ENCODE data around the gene NR1I3. TPM values are rescaled to one million over a fixed set of nuclear protein-coding genes. Genes with fewer than 3 reads are reported as not detected.

Gene NR1I3
- total and polyA plus RNA-seq, 2 of the 13 experiments (the other 11 are each of a cell fraction or from before 2014, with no cell fraction given): 0.62 to 0.95 TPM

- TF ChIP-seq REST (IDR thresholded peaks at IDR 0.05; ENCODE audit: borderline replicate concordance in 1 of 2, low read depth in 1 of 2, low read length in 2 of 2) (no peak), ZNF782 (CRISPR knock-in tag; IDR thresholded peaks at IDR 0.05; ENCODE audit: borderline replicate concordance) (no peak), ZNF629 (CRISPR knock-in tag; conservative IDR thresholded peaks at IDR 0.05) (0 out of 2 replicates have a peak, but pooled peaks have one; percentile 25), NCOR1 (IDR thresholded peaks at IDR 0.05; ENCODE audit: borderline replicate concordance, low read length) (no peak), STAG1 (CRISPR knock-in tag; IDR thresholded peaks at IDR 0.05) (peak; percentile 91), ZNF44 (CRISPR knock-in tag; IDR thresholded peaks at IDR 0.05) (no peak), ZFP36 (IDR thresholded peaks at IDR 0.05; ENCODE audit: borderline replicate concordance, low read depth, low read length, partially characterized antibody) (no peak), MTA3 (CRISPR knock-in tag; IDR thresholded peaks at IDR 0.05) (no peak), HOXA7 (CRISPR knock-in tag; IDR thresholded peaks at IDR 0.05) (no peak), BRCA1 (CRISPR knock-in tag; IDR thresholded peaks at IDR 0.05) (no peak), CENPX (CRISPR knock-in tag; IDR thresholded peaks at IDR 0.05) (no peak), ZSCAN9 (CRISPR knock-in tag; IDR thresholded peaks at IDR 0.05; ENCODE audit: borderline replicate concordance) (no peak), ARNT (IDR thresholded peaks at IDR 0.05) (no peak), NCOA1 (CRISPR knock-in tag; IDR thresholded peaks at IDR 0.05) (no peak)
- TF ChIP-seq, protein P1, sequence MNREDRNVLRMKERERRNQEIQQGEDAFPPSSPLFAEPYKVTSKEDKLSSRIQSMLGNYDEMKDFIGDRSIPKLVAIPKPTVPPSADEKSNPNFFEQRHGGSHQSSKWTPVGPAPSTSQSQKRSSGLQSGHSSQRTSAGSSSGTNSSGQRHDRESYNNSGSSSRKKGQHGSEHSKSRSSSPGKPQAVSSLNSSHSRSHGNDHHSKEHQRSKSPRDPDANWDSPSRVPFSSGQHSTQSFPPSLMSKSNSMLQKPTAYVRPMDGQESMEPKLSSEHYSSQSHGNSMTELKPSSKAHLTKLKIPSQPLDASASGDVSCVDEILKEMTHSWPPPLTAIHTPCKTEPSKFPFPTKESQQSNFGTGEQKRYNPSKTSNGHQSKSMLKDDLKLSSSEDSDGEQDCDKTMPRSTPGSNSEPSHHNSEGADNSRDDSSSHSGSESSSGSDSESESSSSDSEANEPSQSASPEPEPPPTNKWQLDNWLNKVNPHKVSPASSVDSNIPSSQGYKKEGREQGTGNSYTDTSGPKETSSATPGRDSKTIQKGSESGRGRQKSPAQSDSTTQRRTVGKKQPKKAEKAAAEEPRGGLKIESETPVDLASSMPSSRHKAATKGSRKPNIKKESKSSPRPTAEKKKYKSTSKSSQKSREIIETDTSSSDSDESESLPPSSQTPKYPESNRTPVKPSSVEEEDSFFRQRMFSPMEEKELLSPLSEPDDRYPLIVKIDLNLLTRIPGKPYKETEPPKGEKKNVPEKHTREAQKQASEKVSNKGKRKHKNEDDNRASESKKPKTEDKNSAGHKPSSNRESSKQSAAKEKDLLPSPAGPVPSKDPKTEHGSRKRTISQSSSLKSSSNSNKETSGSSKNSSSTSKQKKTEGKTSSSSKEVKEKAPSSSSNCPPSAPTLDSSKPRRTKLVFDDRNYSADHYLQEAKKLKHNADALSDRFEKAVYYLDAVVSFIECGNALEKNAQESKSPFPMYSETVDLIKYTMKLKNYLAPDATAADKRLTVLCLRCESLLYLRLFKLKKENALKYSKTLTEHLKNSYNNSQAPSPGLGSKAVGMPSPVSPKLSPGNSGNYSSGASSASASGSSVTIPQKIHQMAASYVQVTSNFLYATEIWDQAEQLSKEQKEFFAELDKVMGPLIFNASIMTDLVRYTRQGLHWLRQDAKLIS (CRISPR knock-in tag; IDR thresholded peaks at IDR 0.05): no peak
- TF ChIP-seq, protein P2, sequence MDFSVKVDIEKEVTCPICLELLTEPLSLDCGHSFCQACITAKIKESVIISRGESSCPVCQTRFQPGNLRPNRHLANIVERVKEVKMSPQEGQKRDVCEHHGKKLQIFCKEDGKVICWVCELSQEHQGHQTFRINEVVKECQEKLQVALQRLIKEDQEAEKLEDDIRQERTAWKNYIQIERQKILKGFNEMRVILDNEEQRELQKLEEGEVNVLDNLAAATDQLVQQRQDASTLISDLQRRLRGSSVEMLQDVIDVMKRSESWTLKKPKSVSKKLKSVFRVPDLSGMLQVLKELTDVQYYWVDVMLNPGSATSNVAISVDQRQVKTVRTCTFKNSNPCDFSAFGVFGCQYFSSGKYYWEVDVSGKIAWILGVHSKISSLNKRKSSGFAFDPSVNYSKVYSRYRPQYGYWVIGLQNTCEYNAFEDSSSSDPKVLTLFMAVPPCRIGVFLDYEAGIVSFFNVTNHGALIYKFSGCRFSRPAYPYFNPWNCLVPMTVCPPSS (IDR thresholded peaks at IDR 0.05): no peak
- TF ChIP-seq, protein P3, sequence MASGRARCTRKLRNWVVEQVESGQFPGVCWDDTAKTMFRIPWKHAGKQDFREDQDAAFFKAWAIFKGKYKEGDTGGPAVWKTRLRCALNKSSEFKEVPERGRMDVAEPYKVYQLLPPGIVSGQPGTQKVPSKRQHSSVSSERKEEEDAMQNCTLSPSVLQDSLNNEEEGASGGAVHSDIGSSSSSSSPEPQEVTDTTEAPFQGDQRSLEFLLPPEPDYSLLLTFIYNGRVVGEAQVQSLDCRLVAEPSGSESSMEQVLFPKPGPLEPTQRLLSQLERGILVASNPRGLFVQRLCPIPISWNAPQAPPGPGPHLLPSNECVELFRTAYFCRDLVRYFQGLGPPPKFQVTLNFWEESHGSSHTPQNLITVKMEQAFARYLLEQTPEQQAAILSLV (CRISPR knock-in tag; IDR thresholded peaks at IDR 0.05; ENCODE audit: borderline replicate concordance): no peak
- TF ChIP-seq, protein P4, sequence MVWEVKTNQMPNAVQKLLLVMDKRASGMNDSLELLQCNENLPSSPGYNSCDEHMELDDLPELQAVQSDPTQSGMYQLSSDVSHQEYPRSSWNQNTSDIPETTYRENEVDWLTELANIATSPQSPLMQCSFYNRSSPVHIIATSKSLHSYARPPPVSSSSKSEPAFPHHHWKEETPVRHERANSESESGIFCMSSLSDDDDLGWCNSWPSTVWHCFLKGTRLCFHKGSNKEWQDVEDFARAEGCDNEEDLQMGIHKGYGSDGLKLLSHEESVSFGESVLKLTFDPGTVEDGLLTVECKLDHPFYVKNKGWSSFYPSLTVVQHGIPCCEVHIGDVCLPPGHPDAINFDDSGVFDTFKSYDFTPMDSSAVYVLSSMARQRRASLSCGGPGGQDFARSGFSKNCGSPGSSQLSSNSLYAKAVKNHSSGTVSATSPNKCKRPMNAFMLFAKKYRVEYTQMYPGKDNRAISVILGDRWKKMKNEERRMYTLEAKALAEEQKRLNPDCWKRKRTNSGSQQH (CRISPR knock-in tag; IDR thresholded peaks at IDR 0.05; ENCODE audit: low read depth): no peak
Measured at GRCh38 chr1:161192476-161193465, 45.2 kb downstream of the NR1I3 start (continued).
